Fibroblast of pulmonary artery (primary cell): ENCODE data around the gene IKZF2.

Experiments
- DNase-seq: peaks from one replicate; pipeline ENCODE4 v3.0.0-alpha.2; 2010; ENCODE audit warnings: low read depth
- H3K4me3 ChIP-seq: replicated peaks from 2 replicates; pipeline ENCODE4 v1.5.1; 2011; ENCODE audit warnings: low read depth, mild to moderate bottlenecking, control low read depth, low read length, moderate library complexity
- CTCF ChIP-seq: IDR thresholded peaks from 2 replicates; pipeline ENCODE4 v1.5.1; 2011; ENCODE audit warnings: mild to moderate bottlenecking, control low read depth, low read length, inconsistent platforms; ENCODE audit errors: missing control alignments

The IKZF2 gene

GRCh38 chr2:212968284-212969081 is 182.9 kb downstream of the IKZF2 start:
- no peak for DNase-seq
- no peak overlapping the region for H3K4me3 ChIP-seq
- no peak for TF ChIP-seq CTCF

GRCh38 chr2:212966884-212967283 is 184.5 kb downstream of the IKZF2 start:
- no peak for TF ChIP-seq CTCF
- DNase-seq: no peak
- H3K4me3 ChIP-seq: no peak overlapping the region

- no peak for TF ChIP-seq CTCF
- no peak overlapping the region for H3K4me3 ChIP-seq
- no peak for DNase-seq
Observed at GRCh38 chr2:212962691-212963090, 188.7 kb downstream of the IKZF2 start.

- no peak for TF ChIP-seq CTCF
- no peak overlapping the region for H3K4me3 ChIP-seq
- DNase-seq: no peak
Observed at GRCh38 chr2:212961255-212961654, 190.2 kb downstream of the IKZF2 start.

GRCh38 chr2:212960336-212960735 is 191.1 kb downstream of the IKZF2 start:
- no peak for DNase-seq
- no peak overlapping the region for H3K4me3 ChIP-seq
- no peak for TF ChIP-seq CTCF

- H3K4me3 ChIP-seq: no peak overlapping the region
- TF ChIP-seq CTCF: no peak
- no peak for DNase-seq
Observed at GRCh38 chr2:212959471-212960117, 191.8 kb downstream of the IKZF2 start.
